Stimulated activated CD8-positive, alpha-beta memory T cell treated with anti-CD3 and anti-CD28 coated beads, Interleukin-2, amount 100 ng/mL, for 48 hours (primary cell): ENCODE measurements around the gene ZBTB6.
"Not testable (repeated sequence)": the region's sequence is repeated elsewhere in the genome, so short reads cannot be mapped to it uniquely, and the experiment has no call there.

ENCODE experiments used
- DNase-seq, 2 donors: peaks; one replicate each; pipeline ENCODE4 v3.0.0-alpha.2; 2020; ENCODE audit warnings: low read depth in 2 of 2

Gene ZBTB6

DNA sequence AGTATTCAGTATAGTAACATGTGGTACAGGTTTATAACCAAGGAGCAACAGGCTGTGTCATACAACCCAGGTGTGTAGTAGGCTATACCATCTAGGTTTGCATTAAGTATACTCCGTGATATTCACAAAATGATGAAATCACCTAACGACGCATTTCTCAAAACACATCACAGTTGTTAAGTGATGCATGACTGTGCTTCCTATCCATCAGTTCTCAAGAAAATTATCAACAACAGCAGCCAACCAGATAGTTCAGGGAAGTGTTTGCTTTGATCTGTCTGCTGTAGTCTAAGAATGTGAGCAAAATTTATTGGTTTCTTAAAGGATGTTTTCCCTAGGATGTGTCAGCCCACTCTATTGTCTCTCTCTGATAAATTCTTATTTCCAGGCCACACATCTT is 10.8 kb upstream of the ZBTB6 start:
- no peak for DNase-seq

DNA sequence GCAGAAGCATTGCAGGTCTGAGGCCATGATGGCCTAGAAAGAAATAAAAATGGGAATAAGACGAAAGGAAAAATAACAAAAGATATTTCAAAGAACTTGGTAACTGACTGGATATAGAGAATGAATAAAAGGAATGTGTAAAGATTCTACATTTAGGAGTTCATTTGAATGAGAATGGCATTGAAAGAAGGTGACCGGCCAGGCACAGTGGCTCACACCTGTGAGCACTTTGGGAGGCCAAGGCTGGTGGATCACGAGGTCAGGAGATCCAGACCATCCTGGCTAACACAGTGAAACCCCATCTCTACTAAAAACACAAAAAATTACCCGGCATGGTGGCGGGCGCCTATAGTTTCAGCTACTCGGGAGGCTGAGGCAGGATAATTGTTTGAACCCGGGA is 9.6 kb upstream of the ZBTB6 start:
- no peak for DNase-seq

DNA sequence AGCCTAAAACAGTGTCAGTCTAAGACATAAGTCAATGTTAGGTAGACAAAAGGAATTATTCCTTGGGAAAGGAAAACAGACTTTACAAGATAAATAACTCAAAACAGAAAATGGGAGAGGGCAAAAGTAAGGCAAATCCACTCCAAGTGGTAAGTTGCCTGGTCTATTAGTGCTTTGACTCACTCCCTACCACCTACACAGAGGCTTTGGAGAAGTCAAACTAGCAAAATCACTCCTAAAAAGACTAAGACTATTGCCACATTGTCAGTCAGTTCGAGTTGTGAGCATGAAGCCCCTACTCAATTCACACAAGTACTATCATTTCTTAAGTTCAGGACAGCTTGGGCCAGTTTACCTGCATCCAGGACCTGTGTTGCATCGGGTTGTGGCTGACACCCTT is 5.2 kb upstream of the ZBTB6 start:
- no peak for DNase-seq

- DNase-seq, result no peak
Observed at GRCh38 chr9:122912671-122912963, 506 bp downstream of the ZBTB6 start.

DNA sequence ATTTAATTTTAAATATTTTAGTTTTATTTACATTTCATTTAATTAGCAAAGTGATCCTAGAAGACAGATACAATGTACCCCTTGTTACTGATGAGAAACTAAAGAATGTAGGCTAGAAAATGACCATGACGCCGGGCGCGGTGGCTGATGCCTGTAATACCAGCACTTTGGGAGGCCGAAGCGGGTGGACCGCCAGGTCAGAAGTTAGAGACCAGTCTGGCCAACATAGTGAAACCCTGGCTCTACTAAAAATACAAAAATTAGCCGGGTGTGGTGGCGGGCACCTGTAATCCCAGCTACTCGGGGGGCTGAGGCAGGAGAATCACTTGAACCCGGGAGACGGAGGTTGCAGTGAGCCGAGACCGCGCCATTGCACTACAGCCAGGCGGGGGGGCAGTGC is 7.0 kb downstream of the ZBTB6 start:
- not testable (repeated sequence) for DNase-seq

DNA sequence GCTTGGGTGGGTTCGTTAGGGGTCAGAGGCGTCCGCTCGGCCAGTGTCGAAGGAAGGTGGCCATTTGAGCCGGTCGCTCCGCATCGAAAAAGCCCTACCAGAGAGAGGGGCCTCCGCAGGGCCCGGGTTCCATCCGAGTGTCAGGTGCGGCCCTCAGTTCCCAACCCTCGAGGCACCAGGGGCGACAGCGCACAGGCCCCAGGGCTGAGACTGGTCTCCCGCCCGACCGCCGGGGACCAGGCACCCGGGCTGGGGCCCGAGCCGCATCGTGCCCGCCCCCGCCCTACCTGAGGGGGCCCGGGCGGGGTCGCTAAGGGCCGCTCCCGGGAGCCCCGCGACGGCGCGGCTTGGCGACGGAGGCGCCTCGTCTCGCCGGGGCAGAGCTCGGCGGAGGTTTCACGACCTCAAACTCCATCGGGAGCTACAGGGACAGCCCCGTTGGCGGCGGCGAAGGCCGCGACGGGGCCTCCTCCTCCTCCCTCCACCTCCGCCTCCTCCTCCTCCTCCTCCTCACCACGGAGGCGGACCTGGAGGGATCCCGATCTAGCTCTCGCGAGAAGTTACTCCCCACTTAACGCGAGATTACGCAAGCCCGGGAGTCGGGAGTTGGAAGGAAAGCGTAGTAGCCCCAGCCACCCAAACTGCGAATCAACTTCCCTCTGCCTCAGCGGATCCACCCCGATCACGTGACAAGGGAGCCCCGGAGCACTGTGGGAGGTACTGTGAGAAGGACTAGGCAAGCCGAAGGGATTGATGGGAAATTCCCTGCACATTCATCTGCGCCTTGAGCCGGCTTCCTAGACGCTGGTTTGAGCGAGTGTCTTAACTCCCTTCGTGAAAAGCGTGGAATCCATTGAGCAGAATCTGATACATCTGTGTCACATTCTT is 8.1 kb downstream of the ZBTB6 start, which contains the start of gene RC3H2:
Gene RC3H2 (minus strand): TSS at position 537 of the 888 bp plus-strand sequence. CDS start 7,850 bp downstream, outside the sequence.
- peak; percentile 83 to 92 for DNase-seq

GRCh38 chr9:122904466-122904822 is 8.7 kb downstream of the ZBTB6 start:
- DNase-seq, result peak in 1 of 2 donors; percentile 10

- no peak for DNase-seq
Observed at GRCh38 chr9:122900791-122901190, 12.3 kb downstream of the ZBTB6 start.

DNA sequence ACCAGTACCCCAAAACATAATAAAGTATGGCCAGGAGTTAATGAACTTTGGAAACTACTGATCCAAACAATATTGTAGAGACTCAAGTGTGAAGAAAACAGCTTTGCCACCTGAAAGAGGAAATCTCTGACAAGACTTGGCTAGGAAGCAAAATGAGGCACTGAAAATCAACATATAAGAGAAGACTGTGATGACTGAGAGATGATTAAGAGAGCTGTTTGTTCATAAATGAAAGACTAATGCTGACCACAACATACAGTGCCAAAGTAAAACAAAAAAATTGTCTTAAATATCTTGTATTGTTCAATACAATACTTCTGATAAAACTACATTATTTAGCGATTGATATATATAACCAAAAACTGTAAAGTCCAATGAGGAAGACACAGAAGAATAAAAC is 15.2 kb downstream of the ZBTB6 start:
- DNase-seq, result no peak

DNA sequence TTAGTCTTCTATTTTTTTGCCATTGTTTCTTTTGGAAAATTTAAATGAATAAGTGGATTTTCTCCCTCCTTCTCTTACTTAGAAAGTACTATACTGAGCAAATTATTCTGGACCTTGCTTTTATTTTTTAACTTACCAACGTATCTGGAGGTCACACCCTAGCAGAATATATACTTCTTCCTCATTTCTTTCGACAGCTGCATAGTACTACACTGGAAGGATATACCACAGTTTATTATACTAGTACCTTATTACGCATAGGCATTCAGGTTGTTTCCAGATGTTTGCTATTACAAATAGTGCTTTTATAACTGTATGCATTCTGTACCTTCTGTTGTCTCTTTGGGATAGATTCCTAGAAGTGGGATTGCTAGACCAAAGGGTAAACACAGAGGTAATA is 24.6 kb downstream of the ZBTB6 start:
- DNase-seq, result no peak

DNA sequence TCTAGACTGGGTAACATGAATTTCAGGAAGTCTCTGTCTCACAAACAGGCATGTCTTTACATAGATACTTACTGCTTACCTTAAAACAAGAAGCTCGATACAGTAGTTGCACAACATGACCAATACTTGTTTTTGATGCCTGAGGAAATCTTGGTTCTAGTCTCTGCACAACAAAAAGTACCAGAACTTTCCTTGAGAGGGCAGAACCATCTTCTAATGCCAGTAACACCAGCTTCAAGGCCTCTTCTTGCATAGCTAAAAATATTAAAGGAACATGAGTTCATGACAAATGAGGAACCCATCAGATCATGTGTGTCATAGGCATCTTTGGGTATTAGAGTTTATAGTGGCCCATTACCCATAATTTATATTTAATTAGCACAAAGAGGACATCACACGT is 30.0 kb downstream of the ZBTB6 start:
- DNase-seq, result no peak

DNA sequence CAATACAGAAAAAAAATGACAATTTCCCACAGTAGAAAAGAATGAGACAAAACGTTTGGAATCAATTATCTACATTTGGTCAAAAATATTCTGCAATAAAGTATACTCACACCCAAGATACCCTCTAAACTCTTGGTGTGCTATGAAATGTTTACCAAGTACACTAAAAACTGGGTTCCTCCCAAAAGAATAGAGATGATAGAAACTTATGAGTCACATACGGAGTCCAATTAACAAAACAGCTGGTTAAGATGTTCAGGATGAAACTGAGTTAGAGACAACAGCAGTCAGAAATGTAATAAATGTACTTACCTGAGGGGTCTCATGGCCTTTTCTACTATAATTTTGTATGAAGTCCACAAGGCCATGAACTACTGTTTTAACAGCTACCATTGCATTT is 33.7 kb downstream of the ZBTB6 start:
- DNase-seq, result no peak

DNA sequence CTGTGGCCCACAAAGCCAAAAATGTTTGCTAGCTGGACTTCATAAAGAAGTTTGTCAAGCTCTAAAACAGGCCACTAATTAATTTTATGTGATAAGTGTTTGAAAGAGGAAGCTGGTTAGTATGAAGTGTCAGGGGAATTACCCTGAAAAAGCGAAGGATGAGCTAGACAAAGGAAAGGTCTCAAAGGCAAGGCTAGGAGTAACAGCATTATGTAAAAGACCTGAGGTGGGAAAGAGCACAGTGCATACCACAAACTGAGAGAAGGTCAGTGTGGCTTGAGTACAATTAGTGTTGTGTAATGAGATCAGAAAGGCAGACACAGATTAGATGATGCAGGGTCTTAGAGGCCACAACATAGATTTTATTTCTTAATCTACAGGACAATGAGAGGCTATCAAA is 37.6 kb downstream of the ZBTB6 start:
- DNase-seq, result no peak

DNA sequence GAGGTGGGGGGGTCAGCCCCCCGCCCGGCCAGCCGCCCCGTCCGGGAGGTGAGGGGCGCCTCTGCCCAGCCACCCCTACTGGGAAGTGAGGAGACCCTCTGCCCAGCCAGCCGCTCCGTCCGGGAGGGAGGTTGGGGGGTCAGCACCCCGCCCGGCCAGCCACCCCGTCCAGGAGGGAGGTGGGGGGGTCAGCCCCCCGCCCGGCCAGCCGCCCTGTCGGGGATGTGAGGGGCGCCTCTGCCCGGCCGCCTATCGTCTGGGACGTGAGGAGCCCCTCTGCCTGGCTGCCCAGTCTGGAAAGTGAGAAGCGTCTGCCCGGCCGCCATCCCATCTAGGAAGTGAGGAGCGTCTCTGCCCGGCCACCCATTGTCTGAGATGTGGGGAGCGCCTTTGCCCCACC is 45.8 kb downstream of the ZBTB6 start:
- DNase-seq, result not testable (repeated sequence)

GRCh38 chr9:122866079-122866478 is 47.0 kb downstream of the ZBTB6 start:
- DNase-seq, result no peak

DNA sequence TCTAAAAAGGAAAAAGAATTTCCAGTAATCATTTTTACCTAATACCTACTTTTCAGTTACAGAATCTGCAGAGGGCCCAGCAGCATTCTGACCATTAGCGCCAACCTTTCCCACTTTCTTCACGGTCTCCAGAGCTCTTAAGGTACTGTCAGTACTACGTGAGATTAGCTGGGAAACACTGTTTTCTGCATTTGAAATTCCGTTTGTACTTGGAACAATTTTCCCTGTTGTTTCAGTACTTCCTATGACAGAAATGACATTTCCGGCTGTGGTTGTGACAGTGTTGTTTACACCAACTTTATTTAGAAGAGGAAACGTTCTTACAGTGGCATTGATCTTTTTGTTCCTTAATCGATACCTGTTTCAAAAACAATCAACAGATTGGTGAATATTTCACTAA is 47.8 kb downstream of the ZBTB6 start:
- no peak for DNase-seq

- no peak for DNase-seq
Observed at GRCh38 chr9:122863407-122863806, 49.7 kb downstream of the ZBTB6 start.

DNA sequence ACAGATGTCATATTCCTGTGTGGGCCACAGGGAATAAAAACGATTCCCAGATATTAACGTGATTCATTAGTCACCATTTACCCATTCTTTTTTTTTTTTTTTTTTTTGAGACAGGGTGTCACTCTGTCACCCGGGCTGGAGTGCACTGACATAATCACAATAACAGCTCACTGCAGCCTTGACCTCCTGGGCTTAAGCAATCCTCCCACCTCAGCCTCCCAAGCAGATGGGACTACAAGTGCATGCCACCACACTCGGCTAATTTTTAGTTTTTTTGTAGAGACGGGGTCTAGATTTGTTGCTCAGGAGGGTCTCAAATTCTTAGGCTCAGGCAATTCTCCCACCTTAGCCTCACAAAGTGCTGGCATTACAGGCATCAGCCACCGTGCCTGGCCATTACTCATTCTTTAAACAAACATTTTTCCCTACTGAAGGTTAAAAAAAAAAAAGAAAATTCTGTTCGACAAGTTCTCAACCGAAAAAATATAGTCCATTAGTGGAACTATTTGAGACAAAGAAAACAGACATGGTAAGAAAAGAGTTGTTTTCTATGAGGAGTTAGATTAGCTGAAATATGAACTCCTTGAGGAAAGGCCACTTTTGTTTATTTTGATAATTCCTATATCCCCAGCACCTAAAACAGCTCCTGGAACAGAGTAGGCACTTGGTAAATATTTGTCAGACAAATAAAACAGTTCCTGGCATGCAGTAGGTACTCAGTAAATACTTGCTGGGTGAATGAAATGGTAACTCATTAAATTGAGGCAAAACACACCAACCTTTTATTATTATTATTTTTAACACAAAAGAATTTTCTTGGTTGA is 52.6 kb downstream of the ZBTB6 start:
- no peak for DNase-seq
